ENCODE data around the gene MRPL22. TPM values are rescaled to one million over a fixed set of nuclear protein-coding genes. Genes with fewer than 3 reads are reported as not detected.
A peak's percentile ranks its signal among the peaks of the same experiment; 100 is the strongest.

Gene MRPL22
- polyA plus RNA-seq, 1 donor (not counting 4 experiments of a cell fraction or from before 2014, with no cell fraction given): 76.9 TPM

- Histone ChIP-seq H3K9ac (ENCODE audit: control insufficient read depth, extremely low read depth, insufficient read depth, low read length) (no peak overlapping the region), H3K9me1 (ENCODE audit: control insufficient read depth, extremely low read depth, insufficient read depth, low read length) (no peaks in the 10 kb centered on the region), H3K9me3 (ENCODE audit: control insufficient read depth, low read depth, low read length) (no peaks in the 10 kb centered on the region), H3K79me2 (ENCODE audit: control insufficient read depth, insufficient read depth, low read length) (no peaks in the 10 kb centered on the region), H3K4me2 (ENCODE audit: control insufficient read depth, extremely low read depth, insufficient read depth, low read depth, low read length) (no peak overlapping the region), H3K4me1 (ENCODE audit: control insufficient read depth, extremely low read depth, insufficient read depth, low read length) (peaks cover 5% of the 10 kb centered on the region), H3K27ac (ENCODE audit: control insufficient read depth, insufficient read depth, low read length) (no peak overlapping the region), H2AFZ (ENCODE audit: control insufficient read depth, low read length) (no peak overlapping the region), H3K27me3 (ENCODE audit: control insufficient read depth, extremely low read depth, insufficient read depth, low read length) (no peaks in the 10 kb centered on the region), H4K20me1 (ENCODE audit: control insufficient read depth, extremely low read depth, insufficient read depth, low read length) (no peaks in the 10 kb centered on the region), H3K36me3 (ENCODE audit: control insufficient read depth in 2 of 2, extremely low read depth in 1 of 2, insufficient read depth in 2 of 2, low read length in 2 of 2) (peaks cover under 1 to 6% of the 10 kb centered on the region in 2 experiments), H3K4me3 (ENCODE audit: control insufficient read depth in 2 of 3, extremely low read depth in 1 of 3, insufficient read depth in 2 of 3, low read depth in 1 of 3, low read length in 3 of 3) (no peak overlapping the region)
- FAIRE-seq (no peak), DNase-seq (ENCODE audit: low read depth, low spot score) (no peak)
- dilution Hi-C loops (cut with MboI; ENCODE audit: extremely low pct_ligation_motif_present, low sequenced_read_pairs): no loop called here
- no peak for TF ChIP-seq EZH2 (IDR thresholded peaks at IDR 0.05; ENCODE audit: low read length)
Measured at GRCh38 chr5:154966874-154967273, 26.0 kb downstream of the MRPL22 start.

- H3K4me1 ChIP-seq (ENCODE audit: control insufficient read depth, extremely low read depth, insufficient read depth, low read length): no peaks in the 10 kb centered on the region
- H3K4me3 ChIP-seq (ENCODE audit: control insufficient read depth in 2 of 3, extremely low read depth in 1 of 3, insufficient read depth in 2 of 3, low read depth in 1 of 3, low read length in 3 of 3): no peak overlapping the region
- no peak overlapping the region for H3K4me2 ChIP-seq (ENCODE audit: control insufficient read depth, extremely low read depth, insufficient read depth, low read depth, low read length)
- no peaks in the 10 kb centered on the region for H3K27me3 ChIP-seq (ENCODE audit: control insufficient read depth, extremely low read depth, insufficient read depth, low read length)
- H3K79me2 ChIP-seq (ENCODE audit: control insufficient read depth, insufficient read depth, low read length): no peaks in the 10 kb centered on the region
- dilution Hi-C loops (cut with MboI; ENCODE audit: extremely low pct_ligation_motif_present, low sequenced_read_pairs): no loop called here
- no peak overlapping the region for H3K27ac ChIP-seq (ENCODE audit: control insufficient read depth, insufficient read depth, low read length)
- TF ChIP-seq EZH2 (IDR thresholded peaks at IDR 0.05; ENCODE audit: low read length): no peak
- peak in 2 of 3 experiments; percentile 37 to 50 for TF ChIP-seq CTCF (optimal IDR thresholded peaks at IDR 0.05 in 1 of 3, IDR thresholded peaks at IDR 0.05 in 1 of 3, conservative IDR thresholded peaks at IDR 0.05 in 1 of 3; ENCODE audit: extremely low read depth in 1 of 3, insufficient read depth in 2 of 3, low read length in 3 of 3)
- no peak for FAIRE-seq
- peaks cover 0 to 6% of the 10 kb centered on the region in 2 experiments for H3K36me3 ChIP-seq (ENCODE audit: control insufficient read depth in 2 of 2, extremely low read depth in 1 of 2, insufficient read depth in 2 of 2, low read length in 2 of 2)
- H2AFZ ChIP-seq (ENCODE audit: control insufficient read depth, low read length): no peak overlapping the region
- no peak overlapping the region for H3K9ac ChIP-seq (ENCODE audit: control insufficient read depth, extremely low read depth, insufficient read depth, low read length)
- H3K9me1 ChIP-seq (ENCODE audit: control insufficient read depth, extremely low read depth, insufficient read depth, low read length): no peaks in the 10 kb centered on the region
- no peak for DNase-seq (ENCODE audit: low read depth, low spot score)
- no peaks in the 10 kb centered on the region for H3K9me3 ChIP-seq (ENCODE audit: control insufficient read depth, low read depth, low read length)
- H4K20me1 ChIP-seq (ENCODE audit: control insufficient read depth, extremely low read depth, insufficient read depth, low read length): no peaks in the 10 kb centered on the region
Measured at GRCh38 chr5:154967421-154968024, 26.6 kb downstream of the MRPL22 start.

- H3K9me3 ChIP-seq (ENCODE audit: control insufficient read depth, low read depth, low read length): no peaks in the 10 kb centered on the region
- H3K36me3 ChIP-seq (ENCODE audit: control insufficient read depth in 2 of 2, extremely low read depth in 1 of 2, insufficient read depth in 2 of 2, low read length in 2 of 2): peaks cover 0 to 6% of the 10 kb centered on the region in 2 experiments
- H3K9ac ChIP-seq (ENCODE audit: control insufficient read depth, extremely low read depth, insufficient read depth, low read length): no peak overlapping the region
- dilution Hi-C loops (cut with MboI; ENCODE audit: extremely low pct_ligation_motif_present, low sequenced_read_pairs): no loop called here
- H3K4me1 ChIP-seq (ENCODE audit: control insufficient read depth, extremely low read depth, insufficient read depth, low read length): no peaks in the 10 kb centered on the region
- H4K20me1 ChIP-seq (ENCODE audit: control insufficient read depth, extremely low read depth, insufficient read depth, low read length): no peaks in the 10 kb centered on the region
- DNase-seq (ENCODE audit: low read depth, low spot score) (no peak), FAIRE-seq (no peak)
- H3K9me1 ChIP-seq (ENCODE audit: control insufficient read depth, extremely low read depth, insufficient read depth, low read length): no peaks in the 10 kb centered on the region
- no peak overlapping the region for H3K27ac ChIP-seq (ENCODE audit: control insufficient read depth, insufficient read depth, low read length)
- H3K4me2 ChIP-seq (ENCODE audit: control insufficient read depth, extremely low read depth, insufficient read depth, low read depth, low read length): no peak overlapping the region
- TF ChIP-seq CTCF (optimal IDR thresholded peaks at IDR 0.05 in 1 of 3, IDR thresholded peaks at IDR 0.05 in 1 of 3, conservative IDR thresholded peaks at IDR 0.05 in 1 of 3; ENCODE audit: extremely low read depth in 1 of 3, insufficient read depth in 2 of 3, low read length in 3 of 3) (no peak), EZH2 (IDR thresholded peaks at IDR 0.05; ENCODE audit: low read length) (no peak)
- H2AFZ ChIP-seq (ENCODE audit: control insufficient read depth, low read length): no peak overlapping the region
- no peak overlapping the region for H3K4me3 ChIP-seq (ENCODE audit: control insufficient read depth in 2 of 3, extremely low read depth in 1 of 3, insufficient read depth in 2 of 3, low read depth in 1 of 3, low read length in 3 of 3)
- no peaks in the 10 kb centered on the region for H3K27me3 ChIP-seq (ENCODE audit: control insufficient read depth, extremely low read depth, insufficient read depth, low read length)
- H3K79me2 ChIP-seq (ENCODE audit: control insufficient read depth, insufficient read depth, low read length): no peaks in the 10 kb centered on the region
Measured at GRCh38 chr5:154968953-154969352, 28.1 kb downstream of the MRPL22 start.

Measured in keratinocyte (primary cell).